ENCODE results near the gene LIMS1. TPM values are rescaled to one million over a fixed set of nuclear protein-coding genes. Genes with fewer than 3 reads are reported as not detected.

The LIMS1 gene
- total and polyA plus RNA-seq, 3 donors from 2014 or later, result 44.8 to 110 (median 94.1) TPM

GRCh38 chr2:108628936-108629335, 94.7 kb downstream of the LIMS1 start:
- TF ChIP-seq CTCF (IDR thresholded peaks at IDR 0.05), result no peak
- no peak for TF ChIP-seq POLR2A (IDR thresholded peaks at IDR 0.05)
- intact Hi-C loops (cut with DNase I; ENCODE audit: low total_unique reads), result no loop called here
- H3K36me3 ChIP-seq (ENCODE audit: low read depth, missing control alignments), result no peaks in the 10 kb centered on the region
- H3K4me3 ChIP-seq, result no peak overlapping the region
- WGBS, 2 donors, result 92 to 94% methylated on average over 6 of the region's 6 CpGs
- no peak overlapping the region for H3K27ac ChIP-seq
- peaks cover 12% of the 10 kb centered on the region for H3K4me1 ChIP-seq
- H3K9me3 ChIP-seq, result no peaks in the 10 kb centered on the region
- no peak for DNase-seq
- H3K27me3 ChIP-seq, result no peaks in the 10 kb centered on the region

- Histone ChIP-seq H3K27ac (no peak overlapping the region), H3K36me3 (ENCODE audit: low read depth, missing control alignments) (no peaks in the 10 kb centered on the region), H3K9me3 (no peaks in the 10 kb centered on the region), H3K27me3 (no peaks in the 10 kb centered on the region), H3K4me1 (peaks cover 13% of the 10 kb centered on the region), H3K4me3 (no peak overlapping the region)
- TF ChIP-seq POLR2A (IDR thresholded peaks at IDR 0.05), result no peak
- no peak for TF ChIP-seq CTCF (IDR thresholded peaks at IDR 0.05)
- DNase-seq, result no peak
- intact Hi-C loops (cut with DNase I; ENCODE audit: low total_unique reads), result no loop called here
- 62 to 69% methylated on average over 1 of the region's 1 CpG for WGBS, 2 donors
Measured at GRCh38 chr2:108629417-108629816, 95.1 kb downstream of the LIMS1 start.

GRCh38 chr2:108630567-108631405, 96.5 kb downstream of the LIMS1 start:
- no peaks in the 10 kb centered on the region for H3K27me3 ChIP-seq
- no peak overlapping the region for H3K27ac ChIP-seq
- no peaks in the 10 kb centered on the region for H3K9me3 ChIP-seq
- no peaks in the 10 kb centered on the region for H3K36me3 ChIP-seq (ENCODE audit: low read depth, missing control alignments)
- no peak for DNase-seq
- TF ChIP-seq POLR2A (IDR thresholded peaks at IDR 0.05) (no peak), CTCF (IDR thresholded peaks at IDR 0.05) (no peak)
- 89 to 95% methylated on average over 5 of the region's 5 CpGs for WGBS, 2 donors
- H3K4me3 ChIP-seq, result no peak overlapping the region
- intact Hi-C loops (cut with DNase I; ENCODE audit: low total_unique reads), result no loop called here
- peaks cover 13% of the 10 kb centered on the region for H3K4me1 ChIP-seq

- Histone ChIP-seq H3K9me3 (no peaks in the 10 kb centered on the region), H3K4me1 (peaks cover 26% of the 10 kb centered on the region), H3K27ac (no peak overlapping the region), H3K36me3 (ENCODE audit: low read depth, missing control alignments) (no peaks in the 10 kb centered on the region), H3K27me3 (no peaks in the 10 kb centered on the region), H3K4me3 (no peak overlapping the region)
- 39 to 46% methylated on average over 5 of the region's 5 CpGs for WGBS, 2 donors
- no peak for DNase-seq
- TF ChIP-seq CTCF (IDR thresholded peaks at IDR 0.05), result no peak
- TF ChIP-seq POLR2A (IDR thresholded peaks at IDR 0.05), result no peak
- intact Hi-C loops (cut with DNase I; ENCODE audit: low total_unique reads), result no loop called here
Measured at GRCh38 chr2:108632332-108633160, 98.3 kb downstream of the LIMS1 start.
